Spleen (tissue), 11 donors: ENCODE data around the gene NAA40. TPM values are rescaled to one million over a fixed set of nuclear protein-coding genes. Genes with fewer than 3 reads are reported as not detected.

ENCODE experiments used
- DNase-seq: peaks from one replicate; pipeline ENCODE4 v3.0.0-alpha.2; 2020
- H3K27ac ChIP-seq, 8 donors: fragments of 200-600 bp; sonication (generic) in 7 of 8; 1 replicate in 4 of 8; 2 replicates in 4 of 8; pipeline versions ENCODE4 v1.5.0 to v1.8.0; 2016 to 2021; ENCODE audit warnings: inconsistent platforms in 4 of 8, mild to moderate bottlenecking in 4 of 8, moderate library complexity in 1 of 8
- H3K27me3 ChIP-seq, 7 donors: fragments of 200-600 bp; sonication (generic) in 6 of 7; replicated peaks in 1 of 7; 1 replicate in 4 of 7; 2 replicates in 3 of 7; pipeline versions ENCODE4 v1.5.0 to v1.8.0; 2016 to 2021; ENCODE audit warnings: inconsistent platforms in 3 of 7, mild to moderate bottlenecking in 1 of 7
- H3K36me3 ChIP-seq, 6 donors: fragments of 200-600 bp; sonication (generic) in 5 of 6; 1 replicate in 4 of 6; 2 replicates in 2 of 6; pipeline versions ENCODE4 v1.5.0 to v1.8.0; 2016 to 2021; ENCODE audit warnings: inconsistent platforms in 2 of 6
- H3K4me1 ChIP-seq, 6 donors: fragments of 200-600 bp; sonication (generic) in 5 of 6; 1 replicate in 3 of 6; 2 replicates in 3 of 6; pipeline versions ENCODE4 v1.5.0 to v1.8.0; 2016 to 2021; ENCODE audit warnings: inconsistent platforms in 3 of 6
- H3K4me3 ChIP-seq, 8 donors: fragments of 200-600 bp; sonication (generic) in 7 of 8; 1 replicate in 4 of 8; 2 replicates in 4 of 8; pipeline versions ENCODE4 v1.5.0 to v1.8.0; 2016 to 2021; ENCODE audit warnings: inconsistent platforms in 4 of 8, mild to moderate bottlenecking in 4 of 8, moderate library complexity in 2 of 8
- H3K9me3 ChIP-seq, 8 donors: fragments of 200-600 bp; sonication (generic) in 7 of 8; 1 replicate in 4 of 8; 2 replicates in 4 of 8; pipeline versions ENCODE4 v1.5.0 to v1.8.0; 2016 to 2021; ENCODE audit warnings: inconsistent platforms in 4 of 8
- CTCF ChIP-seq, 11 experiments: fragments of 200-600 bp in 7 of 11; fragments of 450-650 bp in 4 of 11; sonication (generic) in 4 of 11; IDR thresholded peaks in 8 of 11; conservative IDR thresholded peaks in 3 of 11; 1 replicate in 7 of 11; 2 replicates in 4 of 11; pipeline versions ENCODE4 v1.4.0 to v1.8.0; 2016 to 2021; ENCODE audit warnings: antibody characterized with exemption in 11 of 11, inconsistent platforms in 4 of 11, mild to moderate bottlenecking in 1 of 11
- POLR2A ChIP-seq, 3 donors: fragments of 450-650 bp; IDR thresholded peaks; one replicate each; pipeline ENCODE4 v1.5.1; 2017; ENCODE audit warnings: antibody characterized with exemption in 3 of 3, mild to moderate bottlenecking in 1 of 3
- POLR2AphosphoS5 ChIP-seq, 3 donors: sonication (generic); formaldehyde crosslinking; IDR thresholded peaks; one replicate each; pipeline ENCODE4 v1.5.1; 2017; ENCODE audit warnings: antibody characterized with exemption in 3 of 3
- WGBS, 5 donors: extraction: QIAGEN DNeasy Blood & Tissue Kit in 3 of 5; methylation state at CpG; one replicate each; pipeline versions ENCODE4 v1.1.5 to v1.1.7; 2013 to 2018; 5-methylcytosine and 5-hydroxymethylcytosine counted together
- intact Hi-C: fragments of 100-400 bp; cut with DNase I; formaldehyde crosslinking; loops from one replicate; pipeline ENCODE4 v1.15.0; 2023; ENCODE audit warnings: low total_unique reads
- polyA plus RNA-seq, 3 donors: library from polyadenylated mRNA; stranded (reverse); fragments of 200-250 nt; gene quantifications; one replicate each; pipeline ENCODE4 v1.2.1, GENCODE V29; 2013
- total RNA-seq, 7 donors: library from RNA; depleted of rRNA in 3 of 7; stranded (reverse); fragments of >200 nt in 3 of 7; fragmentation: NEBNext Ultra II Directional in 4 of 7; extraction: Animal tissue kit (Norgen Biotek cat#: 25700) in 4 of 7; gene quantifications; one replicate each; pipeline versions ENCODE4 v1.1.0 to v1.2.1, GENCODE V29; 2016 to 2021
- donor health status: healthy with polysubstance abuse.
- donor health status: DM: no; HTN: no; CAD: no; lungs with moderate emphysema.
- donor health status: DM: no; HTN: no; CAD: no.
- donor health status: Bipolar disorder and iron deficiency.
- donor health status: healthy.
- donor health status: DM: no; HTN: no; CAD: no.
- donor health status: DM: yes; HTN: yes; CAD: no.

NAA40 gene
- total and polyA plus RNA-seq, 10 donors, result 12.1 to 45.4 (median 30.2) TPM

- DNase-seq, result peak; percentile 94
- WGBS, 5 donors, result 1 to 3% (median 2%) methylated on average over 18 to 67 of the region's 67 CpGs
- Histone ChIP-seq H3K27me3 (peaks cover 0 to 36% (median 0%) of the 10 kb centered on the region in 7 donors), H3K9me3 (no peaks in the 10 kb centered on the region), H3K4me3 (peak overlapping the region; percentile 18 to 68 (median 44)), H3K36me3 (peaks cover 4 to 40% (median 31%) of the 10 kb centered on the region in 6 donors), H3K4me1 (peaks cover 39 to 84% (median 64%) of the 10 kb centered on the region in 6 donors), H3K27ac (peak overlapping the region in 5 of 8 donors; percentile 67 to 84 (median 76))
- intact Hi-C loops, result loop anchor here (2.0 kb wide), 1 partner anchor 149 kb away; no protein-coding TSS in a partner anchor
- TF ChIP-seq POLR2AphosphoS5 (IDR thresholded peaks at IDR 0.05) (peak in 2 of 3 donors; percentile 55 to 60), POLR2A (IDR thresholded peaks at IDR 0.05) (no peak), CTCF (IDR thresholded peaks at IDR 0.05 in 8 of 11, conservative IDR thresholded peaks at IDR 0.05 in 3 of 11) (peak; percentile 54 to 95 (median 83))
Measured at GRCh38 chr11:64000026-64000739, 61.4 kb downstream of the NAA40 start.

DNA sequence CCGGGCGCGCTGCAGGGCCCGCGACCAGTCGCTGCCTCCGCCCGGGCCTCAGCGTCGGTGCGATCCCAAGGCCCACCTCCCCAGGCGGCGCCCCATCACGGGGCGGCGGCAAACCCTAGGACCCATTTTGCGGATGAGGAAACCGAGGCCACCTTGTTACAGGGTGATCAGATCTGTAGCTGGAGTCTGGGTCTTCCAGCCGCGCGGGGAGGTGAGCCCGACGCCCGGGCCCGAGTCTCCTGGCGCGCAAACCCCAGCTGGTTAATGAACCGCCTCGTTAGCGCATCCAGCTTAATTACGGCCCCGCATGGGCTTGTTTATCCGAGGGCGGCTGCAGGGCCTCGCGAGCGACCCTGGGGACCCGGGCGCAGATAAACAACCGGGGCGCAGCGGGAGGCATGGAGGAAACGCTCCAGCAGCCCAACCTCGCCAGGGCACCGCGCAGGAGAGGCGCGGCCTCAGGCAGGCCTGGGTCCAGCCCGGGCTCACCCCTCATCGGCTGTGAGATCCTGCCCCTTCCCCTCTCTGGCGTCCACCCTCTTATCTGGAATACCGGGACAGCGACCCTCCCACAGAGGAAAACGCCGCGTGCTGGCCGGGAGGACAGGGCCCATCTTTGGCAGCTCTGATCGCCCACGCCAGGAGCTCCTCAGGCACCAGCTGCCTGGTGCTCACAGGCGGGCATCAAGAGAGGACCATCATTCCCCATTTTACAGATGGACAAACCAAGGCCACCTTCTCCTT lies 62.1 kb downstream of the NAA40 start:
- peaks cover 4 to 32% (median 24%) of the 10 kb centered on the region in 6 donors for H3K36me3 ChIP-seq
- H3K27ac ChIP-seq, result peak overlapping the region in 6 of 8 donors; percentile 46 to 84 (median 73)
- peak in 2 of 3 donors; percentile 12 to 42 for TF ChIP-seq POLR2AphosphoS5 (IDR thresholded peaks at IDR 0.05)
- peak in 2 of 11 experiments; percentile 7 to 34 for TF ChIP-seq CTCF (IDR thresholded peaks at IDR 0.05 in 8 of 11, conservative IDR thresholded peaks at IDR 0.05 in 3 of 11)
- TF ChIP-seq POLR2A (IDR thresholded peaks at IDR 0.05), result no peak
- intact Hi-C loops, result loop anchor here (2.0 kb wide), 1 partner anchor 148 kb away; no protein-coding TSS in a partner anchor
- H3K9me3 ChIP-seq, result no peaks in the 10 kb centered on the region
- H3K27me3 ChIP-seq, result peaks cover 0 to 40% (median 0%) of the 10 kb centered on the region in 7 donors
- peak overlapping the region; percentile 18 to 68 (median 44) for H3K4me3 ChIP-seq
- H3K4me1 ChIP-seq, result peaks cover 39 to 91% (median 68%) of the 10 kb centered on the region in 6 donors
- WGBS, 5 donors, result 13 to 21% (median 18%) methylated on average over 32 to 60 of the region's 60 CpGs
- no peak for DNase-seq

DNA sequence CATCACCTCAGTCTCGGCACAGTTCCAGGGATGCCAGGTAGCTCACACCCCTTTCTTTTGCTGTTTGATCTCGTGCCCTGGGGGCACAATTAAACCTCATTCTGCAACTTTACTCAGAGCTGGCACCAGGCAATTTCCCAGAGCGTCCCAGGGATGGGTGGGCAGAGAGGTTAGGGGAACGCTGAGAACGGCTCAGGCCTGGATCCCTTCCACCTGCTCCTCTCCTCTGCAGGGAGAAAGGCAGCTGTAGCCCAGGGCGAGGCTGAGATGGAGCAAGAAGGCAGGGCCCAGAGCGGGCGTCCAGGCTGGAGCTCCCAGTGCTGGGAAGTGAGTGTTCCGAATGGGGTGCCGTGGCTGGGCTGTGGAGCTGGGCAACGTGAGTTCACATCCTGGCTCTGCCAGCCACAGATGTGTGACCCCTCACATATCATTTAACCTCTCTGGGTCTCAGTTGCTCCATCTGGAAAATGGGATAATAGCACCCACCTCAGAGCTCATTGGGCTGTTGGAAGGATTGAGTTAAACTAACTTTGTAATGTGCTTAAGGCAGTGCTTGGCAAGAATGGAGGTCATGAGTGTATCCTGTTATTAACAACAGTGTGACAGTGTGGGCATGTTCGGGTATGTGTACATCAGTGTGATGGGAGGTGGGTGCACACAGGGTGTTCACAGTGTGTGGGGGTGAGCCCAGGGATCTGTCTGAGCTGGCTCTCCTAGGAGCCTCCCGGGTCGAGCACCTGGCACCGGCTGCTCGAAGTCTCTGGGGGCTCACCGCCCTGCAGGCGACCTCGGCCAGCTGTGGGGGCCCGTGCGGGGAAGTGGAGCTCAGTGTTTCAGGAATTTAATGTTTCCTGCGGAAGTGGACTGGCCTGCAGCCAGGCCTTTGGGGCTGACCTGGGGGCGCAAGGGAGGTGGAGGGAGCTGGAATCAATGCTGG lies 63.0 kb downstream of the NAA40 start:
- intact Hi-C loops, result loop anchor here (2.0 kb wide), 1 partner anchor 147 kb away; no protein-coding TSS in a partner anchor
- TF ChIP-seq CTCF (IDR thresholded peaks at IDR 0.05 in 8 of 11, conservative IDR thresholded peaks at IDR 0.05 in 3 of 11) (no peak), POLR2AphosphoS5 (IDR thresholded peaks at IDR 0.05) (peak; percentile 62 to 81 (median 76))
- peak; percentile 83 for DNase-seq
- Histone ChIP-seq H3K4me3 (peak overlapping the region in 6 of 8 donors; percentile 31 to 68 (median 46)), H3K9me3 (no peaks in the 10 kb centered on the region), H3K27me3 (peaks cover 0 to 48% (median 0%) of the 10 kb centered on the region in 7 donors), H3K36me3 (peaks cover 4 to 24% (median 17%) of the 10 kb centered on the region in 6 donors), H3K4me1 (peaks cover 43 to 100% (median 72%) of the 10 kb centered on the region in 6 donors), H3K27ac (peak overlapping the region in 6 of 8 donors; percentile 46 to 84 (median 73))
- 33 to 48% (median 38%) methylated on average over 12 to 23 of the region's 23 CpGs for WGBS, 5 donors
